ENCODE data around the gene SPOCK2.
"Not testable (repeated sequence)": the region's sequence is repeated elsewhere in the genome, so short reads cannot be mapped to it uniquely, and the experiment has no call there.

Gene SPOCK2

GRCh38 chr10:72032409-72033162 lies 55.8 kb downstream of the SPOCK2 start:
- DNase-seq (ENCODE audit: low read depth in 2 of 2): not testable (repeated sequence)

DNA sequence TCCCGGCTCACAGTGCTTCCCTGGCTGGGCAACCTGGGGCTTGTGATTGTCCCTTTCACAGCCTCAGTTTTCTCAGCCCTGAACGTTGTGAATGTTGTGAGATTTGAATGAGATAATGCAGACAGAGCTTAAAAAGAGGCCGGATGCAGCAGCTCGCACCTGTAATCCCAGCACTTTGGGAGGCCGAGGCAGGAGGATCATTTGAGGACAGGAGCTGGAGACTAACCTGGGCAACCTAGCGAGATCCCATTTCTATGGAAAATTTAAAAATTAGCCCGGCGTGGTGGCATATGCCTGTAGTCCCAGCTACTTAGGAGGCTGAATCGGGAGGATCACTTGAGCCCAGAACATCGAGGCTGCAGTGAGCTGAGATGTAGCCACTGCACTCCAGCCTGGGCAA lies 56.6 kb downstream of the SPOCK2 start:
- no peak for DNase-seq (ENCODE audit: low read depth in 2 of 2)

DNA sequence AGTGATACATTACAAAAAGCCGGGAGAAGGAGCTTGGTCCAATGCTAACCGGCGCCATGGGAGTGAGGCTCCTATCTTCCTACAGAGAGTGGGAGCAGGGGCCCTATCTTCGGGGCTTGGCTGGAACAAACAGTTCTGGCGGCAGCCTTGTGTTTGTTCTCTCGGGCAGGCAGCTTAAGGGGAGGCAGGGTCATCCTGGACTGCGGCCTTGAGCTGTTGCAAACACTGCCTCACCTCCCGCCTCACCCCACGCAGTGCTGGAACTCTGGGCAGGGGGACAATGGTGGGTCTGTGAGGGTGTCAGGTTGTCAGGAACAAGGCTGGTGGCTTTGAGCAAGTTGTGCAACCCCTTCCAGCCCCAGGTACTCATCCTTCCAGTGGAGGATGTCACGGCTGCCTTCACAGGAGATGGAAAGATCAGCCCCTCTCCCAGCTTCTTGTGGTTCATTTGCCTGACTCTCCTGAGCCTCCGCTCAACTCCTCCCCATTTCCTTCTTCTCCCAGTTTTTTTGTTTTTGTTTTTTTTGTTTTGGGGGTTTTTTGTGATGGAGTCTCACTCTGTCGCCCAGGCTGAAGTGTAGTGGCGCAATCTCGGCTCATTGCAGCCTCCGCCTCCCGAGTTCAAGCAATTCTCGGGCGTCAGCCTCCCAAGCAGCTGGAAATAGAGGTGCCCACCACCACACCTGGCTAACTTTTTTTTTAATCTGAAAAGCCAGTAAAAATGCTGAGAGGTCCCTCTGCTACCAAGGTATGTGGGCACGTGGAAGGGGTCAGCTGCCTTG lies 57.4 kb downstream of the SPOCK2 start:
- DNase-seq (ENCODE audit: low read depth in 2 of 2): no peak

- no peak for DNase-seq (ENCODE audit: low read depth in 2 of 2)
Measured at GRCh38 chr10:72029414-72029813, 58.9 kb downstream of the SPOCK2 start.

GRCh38 chr10:72027498-72027897 lies 60.9 kb downstream of the SPOCK2 start:
- no peak for DNase-seq (ENCODE audit: low read depth in 2 of 2)

DNA sequence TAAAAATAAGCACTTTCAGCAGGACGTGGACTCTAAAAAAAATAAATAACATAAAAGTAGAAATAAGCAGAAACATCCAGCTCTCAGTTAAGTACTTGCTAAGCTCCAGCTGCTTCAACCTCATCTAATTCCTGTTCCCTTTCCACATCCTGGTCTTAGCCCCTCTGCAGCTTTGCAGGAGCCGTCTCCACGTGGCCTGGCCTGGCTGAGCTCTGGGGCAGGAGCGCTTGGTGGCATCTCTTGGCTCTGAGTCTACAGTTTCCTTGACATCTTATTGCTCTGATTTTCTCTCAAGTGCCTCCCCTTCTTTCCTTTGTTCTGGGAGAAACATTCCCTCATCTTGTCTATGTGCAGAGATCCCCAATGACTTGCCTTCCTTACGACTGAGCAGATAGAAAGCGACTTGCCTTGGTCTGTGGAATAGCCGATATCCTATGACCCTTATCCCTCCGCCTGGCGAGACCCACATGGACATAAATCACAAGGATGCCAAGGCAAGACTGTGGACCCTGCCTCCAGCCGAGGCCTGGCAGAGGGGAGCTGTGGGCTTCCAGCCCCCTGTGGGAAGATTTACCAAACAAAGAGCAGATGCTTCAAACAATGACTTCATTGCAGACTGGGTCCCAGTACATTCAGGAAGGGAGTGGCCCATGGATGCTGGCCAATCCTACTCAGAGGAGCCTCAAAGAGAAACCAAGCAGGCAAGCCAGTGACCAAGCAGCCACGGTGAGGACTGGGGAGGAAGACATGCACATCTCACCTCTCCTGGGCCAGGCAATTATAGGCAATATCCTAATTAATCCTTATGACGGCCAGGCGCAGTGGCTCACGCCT lies 61.9 kb downstream of the SPOCK2 start:
- DNase-seq (ENCODE audit: low read depth in 2 of 2): no peak

GRCh38 chr10:72025832-72026231 lies 62.5 kb downstream of the SPOCK2 start:
- no peak for DNase-seq (ENCODE audit: low read depth in 2 of 2)

GRCh38 chr10:72025400-72025799 lies 63.0 kb downstream of the SPOCK2 start:
- DNase-seq (ENCODE audit: low read depth in 2 of 2): no peak

DNA sequence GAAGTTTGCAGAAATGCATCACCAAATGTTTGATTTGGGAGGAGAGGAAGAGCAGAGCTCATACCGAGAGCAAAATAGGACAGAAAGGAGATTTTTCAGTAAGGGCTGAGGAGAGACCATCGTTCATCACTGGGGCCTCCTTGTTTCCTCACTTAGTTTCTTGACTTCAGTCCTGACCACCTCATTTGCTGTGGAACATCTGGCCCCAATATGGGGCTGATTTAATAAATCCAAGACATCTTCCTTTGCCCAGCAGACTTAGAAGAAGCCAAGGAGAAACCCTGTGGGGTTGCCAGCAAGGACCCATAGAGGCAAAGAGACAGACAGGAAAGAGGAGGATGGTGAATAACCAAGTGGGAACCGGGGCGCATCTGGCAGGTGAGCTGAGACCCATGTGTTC lies 63.8 kb downstream of the SPOCK2 start:
- DNase-seq (ENCODE audit: low read depth in 2 of 2): no peak

DNA sequence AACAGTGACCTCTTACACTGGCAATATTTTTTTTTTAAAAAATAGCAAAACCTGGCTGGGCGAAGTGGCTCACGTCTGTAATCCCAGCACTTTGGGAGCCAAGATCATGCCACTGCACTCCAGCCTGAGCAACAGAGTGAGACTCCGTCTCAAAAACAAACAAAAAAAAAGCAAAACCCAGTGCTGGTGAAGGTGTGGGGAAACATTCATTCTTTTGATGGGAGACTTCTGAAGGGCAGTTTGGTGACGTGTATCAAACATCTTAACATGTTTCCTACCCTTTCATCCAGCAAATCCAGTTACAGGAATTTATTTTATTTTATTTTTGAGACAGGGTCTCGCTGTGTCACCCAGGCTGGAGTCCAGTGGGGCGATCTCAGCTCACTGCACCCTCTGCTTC lies 66.1 kb downstream of the SPOCK2 start:
- no peak for DNase-seq (ENCODE audit: low read depth in 2 of 2)

DNA sequence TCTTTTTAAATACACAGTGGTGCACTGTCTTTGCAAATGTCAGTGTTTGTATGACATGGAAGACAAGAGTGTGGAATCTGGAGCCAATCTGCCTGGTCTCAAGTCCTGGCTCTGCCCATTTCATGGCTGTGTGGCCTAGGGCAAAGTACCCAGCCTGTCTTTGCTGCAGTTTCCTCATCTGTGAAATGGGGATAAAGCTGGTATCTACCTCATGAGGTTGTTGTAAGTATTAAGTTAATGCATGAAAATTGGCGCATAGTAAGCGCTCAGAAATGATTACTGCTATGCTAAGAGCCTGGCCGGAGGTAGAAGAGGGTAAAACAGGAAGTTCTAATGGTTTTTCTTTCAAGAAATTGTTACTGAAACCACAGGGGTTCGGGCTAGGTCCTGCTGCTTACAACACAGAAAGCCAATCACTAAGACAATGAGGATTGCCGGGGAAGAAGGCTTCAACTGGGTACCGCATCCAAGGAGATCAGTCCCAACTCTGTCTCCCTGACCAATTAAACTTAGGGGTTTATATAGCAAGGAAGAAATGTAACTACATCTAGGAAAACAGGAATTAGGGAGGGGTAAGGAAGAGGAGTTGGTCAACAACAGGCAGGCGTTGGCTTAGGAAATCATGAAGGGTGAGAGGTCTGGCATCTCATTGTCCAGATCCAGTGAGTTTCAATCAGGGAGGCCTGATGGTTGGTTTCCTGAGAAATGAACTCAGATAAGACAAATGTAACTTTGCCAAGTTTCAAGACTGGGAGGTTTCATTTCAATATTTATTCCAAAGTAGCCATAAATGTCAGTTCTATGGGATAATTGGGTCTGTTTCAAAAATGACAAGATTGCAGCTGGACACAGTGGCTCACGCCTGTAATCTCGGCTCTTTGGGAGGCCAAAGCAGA lies 67.2 kb downstream of the SPOCK2 start:
- DNase-seq (ENCODE audit: low read depth in 2 of 2): no peak

DNA sequence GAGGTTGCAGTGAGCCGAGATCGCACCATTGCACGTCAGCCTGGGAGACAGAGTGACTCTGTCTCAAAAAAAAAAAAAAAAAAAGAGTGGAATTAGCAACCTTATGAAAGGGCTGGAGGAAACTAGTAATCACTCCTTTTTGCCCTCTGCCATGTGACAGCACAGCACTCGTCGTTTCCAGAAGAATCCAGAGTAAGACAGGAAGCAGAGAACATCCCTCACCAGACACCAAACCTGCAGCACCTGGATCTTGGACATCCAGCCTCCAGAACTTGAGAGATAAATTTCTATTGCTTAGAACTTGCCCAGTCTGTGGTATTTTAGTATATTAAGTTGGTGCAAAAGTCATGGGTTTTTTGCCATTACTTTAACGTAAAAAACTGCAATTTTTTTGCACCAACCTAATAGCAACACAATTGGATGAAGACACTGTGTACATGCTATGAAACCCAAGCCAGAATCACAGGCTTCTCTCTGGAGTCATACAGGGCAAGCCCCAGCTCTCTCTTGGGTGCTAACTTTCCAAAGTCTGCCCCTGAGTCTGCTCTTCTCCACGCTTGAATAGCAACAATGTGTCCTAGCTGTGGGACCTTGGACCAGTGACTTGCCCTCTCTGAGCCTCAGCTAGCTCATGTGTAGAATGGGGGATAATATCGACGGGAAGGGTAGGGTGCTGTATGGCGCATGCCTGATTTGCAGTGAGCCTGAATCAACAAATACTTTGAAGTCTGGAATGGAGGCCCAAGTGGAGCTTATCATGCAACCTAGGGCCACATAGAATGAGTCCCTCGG lies 69.1 kb downstream of the SPOCK2 start:
- DNase-seq (ENCODE audit: low read depth in 2 of 2): no peak

DNA sequence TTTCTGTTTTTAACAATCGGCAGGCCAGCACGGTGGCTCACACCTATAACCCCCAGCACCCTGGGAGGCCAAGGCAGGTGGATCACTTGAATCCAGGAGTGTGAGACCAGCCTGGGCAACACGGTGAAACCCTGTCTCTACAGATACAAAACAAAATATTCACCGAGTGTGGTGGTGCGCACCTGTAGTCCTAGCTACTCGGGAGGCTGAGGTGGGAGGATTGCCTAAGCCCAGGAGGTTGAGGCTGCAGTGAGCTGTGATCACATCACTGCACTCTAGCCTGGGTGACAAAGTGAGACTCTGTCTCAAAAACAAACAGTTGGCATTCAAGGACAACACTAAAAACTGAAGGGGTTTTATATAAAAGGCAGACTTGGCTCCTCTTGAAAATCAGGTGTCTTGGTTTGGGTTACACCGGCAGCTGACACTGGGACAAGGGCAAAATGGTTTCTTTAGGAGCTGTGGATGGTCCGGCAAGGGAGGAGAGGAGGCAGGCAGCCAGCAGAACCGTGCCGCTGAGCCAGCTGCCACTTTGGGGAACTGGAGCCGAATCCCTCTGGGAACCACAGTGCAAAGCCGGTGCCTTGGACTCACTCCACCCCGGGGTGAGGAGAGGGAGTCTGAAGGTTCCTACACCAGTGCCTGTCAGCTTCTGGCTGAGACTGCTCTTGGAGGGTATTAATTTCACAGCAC lies 71.6 kb downstream of the SPOCK2 start:
- DNase-seq (ENCODE audit: low read depth in 2 of 2): no peak

DNA sequence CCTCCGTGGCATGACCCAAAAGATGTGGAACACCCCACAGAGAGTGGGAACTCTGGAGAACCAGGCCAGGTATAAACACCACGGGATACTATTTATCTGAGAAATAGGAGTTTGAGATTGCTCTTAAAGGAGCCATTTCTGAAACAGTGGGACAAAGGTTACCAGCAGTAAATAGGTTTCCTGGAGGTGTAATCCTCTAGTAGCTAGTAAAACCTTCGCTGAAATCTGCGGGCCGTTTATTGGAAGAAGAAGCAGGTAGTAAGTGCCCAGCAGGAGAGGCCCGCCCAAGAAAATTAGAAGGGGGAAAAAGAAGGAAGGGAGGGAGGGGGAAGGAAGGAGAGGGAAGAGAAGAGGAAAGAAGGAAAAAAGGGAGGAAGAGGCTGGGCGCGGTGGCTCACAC lies 72.5 kb downstream of the SPOCK2 start:
- no peak for DNase-seq (ENCODE audit: low read depth in 2 of 2)

DNA sequence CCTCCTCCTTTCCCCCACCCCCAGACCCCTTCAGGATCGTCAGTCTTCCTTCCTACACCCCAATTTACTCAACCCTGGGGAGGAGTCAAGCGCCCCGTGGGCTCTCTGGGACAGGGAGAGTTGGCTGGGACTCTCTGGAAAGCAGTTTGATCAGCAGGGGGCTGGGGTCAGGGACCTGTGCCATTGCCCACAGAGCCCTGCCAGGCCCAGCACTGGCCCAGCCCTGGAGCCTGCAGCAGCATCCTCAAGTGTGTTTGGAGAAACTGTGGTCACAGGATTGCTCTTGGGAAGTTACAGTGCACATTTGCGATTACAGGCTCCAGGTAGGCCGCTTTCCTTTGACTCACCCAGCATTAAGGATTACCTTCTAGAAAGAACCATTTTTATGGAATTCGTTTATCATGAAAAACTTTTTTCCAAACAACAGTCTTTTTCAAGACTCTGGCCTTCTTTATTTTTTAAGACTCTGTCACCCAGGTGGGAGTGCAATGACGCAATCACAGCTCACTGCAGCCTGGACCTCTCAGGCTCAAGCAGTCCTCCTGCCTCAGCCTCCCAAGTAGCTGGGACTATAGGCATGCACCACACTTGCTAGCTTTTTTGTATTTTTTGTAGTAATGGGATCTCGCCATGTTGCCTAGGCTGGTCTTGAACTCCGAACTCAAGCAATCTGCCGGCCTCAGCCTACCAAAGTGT lies 73.4 kb downstream of the SPOCK2 start:
- DNase-seq (ENCODE audit: low read depth in 2 of 2): no peak

- DNase-seq (ENCODE audit: low read depth in 2 of 2): no peak
Measured at GRCh38 chr10:72014197-72014596, 74.2 kb downstream of the SPOCK2 start.

DNA sequence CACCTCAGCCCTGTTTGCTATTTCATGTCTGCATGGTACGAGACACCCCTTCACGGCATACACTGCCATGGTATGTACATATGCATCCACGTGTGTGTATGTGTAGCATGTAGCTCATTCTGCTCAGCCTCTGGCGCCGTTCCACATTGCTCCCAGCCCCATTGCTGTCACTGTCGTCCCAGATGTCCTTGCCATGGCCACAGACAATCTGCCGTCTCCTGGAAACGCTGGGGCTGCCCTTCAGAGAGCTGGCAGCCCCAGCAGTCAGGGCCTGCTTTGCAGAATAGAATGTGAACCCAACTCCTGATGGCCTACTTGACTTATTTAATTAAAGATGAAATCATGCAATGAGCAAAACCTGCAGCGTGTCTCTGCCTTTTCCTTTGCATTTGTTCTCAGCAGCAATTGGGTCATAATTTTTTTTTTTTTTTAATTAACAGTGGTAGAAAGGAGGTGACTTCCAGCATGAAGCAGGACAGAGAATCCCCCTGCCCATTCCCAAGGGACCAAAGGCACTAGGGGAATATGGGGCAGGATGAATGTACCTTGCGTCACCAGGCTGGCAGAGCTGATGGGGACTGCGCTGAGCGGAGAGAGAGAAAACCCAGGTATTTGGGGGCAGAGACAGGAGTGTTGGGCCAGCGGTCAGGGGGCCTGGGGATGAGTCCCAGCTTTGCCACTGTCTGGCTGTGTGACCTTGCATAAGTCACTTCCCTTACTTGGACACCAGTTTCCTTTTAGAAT lies 75.0 kb downstream of the SPOCK2 start:
- DNase-seq (ENCODE audit: low read depth in 2 of 2): no peak

GRCh38 chr10:72012796-72013195 lies 75.6 kb downstream of the SPOCK2 start:
- DNase-seq (ENCODE audit: low read depth in 2 of 2): no peak
